RWPE1 (cell line): ENCODE results near the gene USP6NL.

ENCODE experiments used
- CTCF ChIA-PET: fragments of 350-600 bp; sonication (Branson Sonifier 250); formaldehyde crosslinking; extraction: SDS; loops from one replicate; lab custom pipeline; 2021; lab: Yijun Ruan, JAX
- POLR2A ChIA-PET: fragments of 400-600 bp; formaldehyde crosslinking; extraction: SDS; loops from one replicate; lab custom pipeline; 2020; ENCODE audit warnings: antibody characterized with exemption; ENCODE audit not compliant: low non-redundant PET; lab: Yijun Ruan, JAX
- DNase-seq: peaks from one replicate; pipeline ENCODE4 v3.0.0; 2012; ENCODE audit warnings: low spot score
- H3K27ac ChIP-seq: fragments of 450-650 bp; 2 replicates; pipeline ENCODE4 v1.5.1; 2017
- TF ChIP-seq, protein P1 (sequence below): fragments of 450-650 bp; conservative IDR thresholded peaks from 2 replicates; pipeline ENCODE4 v1.5.1; 2017; ENCODE audit warnings: low read depth, mild to moderate bottlenecking

The USP6NL gene

DNA sequence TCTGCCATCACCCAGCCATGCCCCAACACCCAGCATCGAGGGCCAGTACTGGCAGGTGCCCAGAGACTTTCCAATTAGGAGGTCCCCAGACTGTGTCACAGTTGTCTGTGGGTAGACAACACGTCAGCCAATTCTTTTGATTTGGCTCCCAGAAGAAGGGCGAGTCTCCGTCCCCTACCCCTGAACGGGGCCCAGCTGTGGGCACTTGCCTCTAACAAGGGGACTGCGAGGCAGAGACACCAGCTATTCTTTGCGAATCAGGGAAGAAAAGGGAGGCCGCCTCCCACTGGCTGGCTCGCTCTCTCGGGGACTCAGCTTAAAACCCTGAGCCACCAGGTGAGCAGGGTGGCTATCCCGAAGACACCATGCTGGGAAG lies 167.3 kb downstream of the USP6NL start:
- ChIA-PET POLR2A (no interaction called here), CTCF (no interaction called here)
- no peak for DNase-seq
- TF ChIP-seq, protein P1, sequence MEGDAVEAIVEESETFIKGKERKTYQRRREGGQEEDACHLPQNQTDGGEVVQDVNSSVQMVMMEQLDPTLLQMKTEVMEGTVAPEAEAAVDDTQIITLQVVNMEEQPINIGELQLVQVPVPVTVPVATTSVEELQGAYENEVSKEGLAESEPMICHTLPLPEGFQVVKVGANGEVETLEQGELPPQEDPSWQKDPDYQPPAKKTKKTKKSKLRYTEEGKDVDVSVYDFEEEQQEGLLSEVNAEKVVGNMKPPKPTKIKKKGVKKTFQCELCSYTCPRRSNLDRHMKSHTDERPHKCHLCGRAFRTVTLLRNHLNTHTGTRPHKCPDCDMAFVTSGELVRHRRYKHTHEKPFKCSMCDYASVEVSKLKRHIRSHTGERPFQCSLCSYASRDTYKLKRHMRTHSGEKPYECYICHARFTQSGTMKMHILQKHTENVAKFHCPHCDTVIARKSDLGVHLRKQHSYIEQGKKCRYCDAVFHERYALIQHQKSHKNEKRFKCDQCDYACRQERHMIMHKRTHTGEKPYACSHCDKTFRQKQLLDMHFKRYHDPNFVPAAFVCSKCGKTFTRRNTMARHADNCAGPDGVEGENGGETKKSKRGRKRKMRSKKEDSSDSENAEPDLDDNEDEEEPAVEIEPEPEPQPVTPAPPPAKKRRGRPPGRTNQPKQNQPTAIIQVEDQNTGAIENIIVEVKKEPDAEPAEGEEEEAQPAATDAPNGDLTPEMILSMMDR: no peak
- H3K27ac ChIP-seq: no peak overlapping the region

DNA sequence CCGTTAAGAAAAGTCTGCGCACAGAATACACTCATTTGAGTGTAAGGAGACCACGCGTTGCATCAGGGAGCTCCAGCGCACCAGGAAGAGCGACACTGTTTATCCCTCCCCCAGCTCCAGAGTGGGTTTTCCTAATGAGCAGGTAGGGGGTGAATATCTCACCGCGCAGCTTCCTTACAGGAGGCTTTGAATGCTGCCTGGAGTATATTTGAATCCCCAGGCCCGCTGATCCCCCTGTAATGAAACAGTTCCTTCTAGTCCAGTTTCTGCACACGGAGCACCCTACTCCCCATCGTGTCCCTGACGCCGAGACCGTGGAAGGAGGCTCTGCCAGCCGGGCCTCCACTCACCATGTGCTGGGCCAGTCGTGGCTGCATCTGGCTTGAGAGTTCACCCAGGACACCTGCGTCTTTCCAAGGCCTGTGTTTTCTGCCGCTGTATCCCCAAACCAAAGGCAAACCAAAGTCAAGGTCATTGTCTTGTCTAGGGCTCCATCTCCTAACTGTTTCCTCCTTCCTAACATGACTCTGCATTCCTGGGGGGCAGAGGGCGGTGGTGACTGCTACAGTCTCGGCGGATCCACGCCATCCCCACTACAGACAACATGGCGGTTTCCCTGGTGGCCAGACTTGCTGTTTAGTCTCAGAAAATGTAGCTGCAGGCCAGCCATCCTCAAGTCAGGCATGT lies 167.8 kb downstream of the USP6NL start:
- TF ChIP-seq, protein P1: no peak
- POLR2A ChIA-PET: no interaction called here
- no peak overlapping the region for H3K27ac ChIP-seq
- no peak for DNase-seq
- CTCF ChIA-PET: no interaction called here

- TF ChIP-seq, protein P1: no peak
- no peak for DNase-seq
- ChIA-PET CTCF (no interaction called here), POLR2A (no interaction called here)
- H3K27ac ChIP-seq: no peak overlapping the region
Observed at GRCh38 chr10:11442001-11442773, 169.3 kb downstream of the USP6NL start.

DNA sequence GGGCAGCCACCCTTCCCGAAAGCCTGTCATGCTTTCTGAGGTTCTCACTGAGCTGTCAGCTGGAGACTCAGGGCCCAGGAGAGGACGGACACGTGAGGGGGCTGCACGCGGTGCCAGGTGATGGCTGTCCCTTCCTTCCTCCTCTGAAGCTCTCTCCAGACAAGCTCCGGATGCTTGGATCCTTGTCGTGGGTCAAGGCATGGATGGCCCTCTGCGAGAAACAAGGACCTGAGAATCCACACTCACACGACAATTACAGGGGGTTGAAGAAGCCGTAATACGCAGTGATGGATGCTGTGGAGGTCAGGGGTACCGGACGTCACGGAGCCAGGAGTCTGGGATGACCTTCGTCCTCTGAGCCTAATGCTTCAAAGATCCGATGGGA lies 170.3 kb downstream of the USP6NL start:
- CTCF ChIA-PET: interaction anchor here (0.6 kb wide), 1 partner anchor 8 kb away, joined by 3 read pairs; no protein-coding TSS in a partner anchor
- TF ChIP-seq, protein P1: no peak
- H3K27ac ChIP-seq: no peak overlapping the region
- DNase-seq: no peak
- POLR2A ChIA-PET: no interaction called here

- H3K27ac ChIP-seq: no peak overlapping the region
- TF ChIP-seq, protein P1: no peak
- POLR2A ChIA-PET: interaction anchor here (0.6 kb wide), 1 partner anchor 1184 kb away, joined by 3 read pairs; no protein-coding TSS in a partner anchor
- DNase-seq: no peak
- CTCF ChIA-PET: interaction anchor here (0.6 kb wide), 1 partner anchor 7 kb away, joined by 3 read pairs; no protein-coding TSS in a partner anchor
Observed at GRCh38 chr10:11440250-11441150, 170.9 kb downstream of the USP6NL start.
